GM10266 (cell line): ENCODE results near the gene C14orf93.
"Not testable (repeated sequence)": the region's sequence is repeated elsewhere in the genome, so short reads cannot be mapped to it uniquely, and the experiment has no call there.

Experiments used
- DNase-seq: peaks from one replicate; pipeline ENCODE4 v3.0.0; 2012; ENCODE audit errors: extremely low spot score
- CTCF ChIP-seq: IDR thresholded peaks from 2 replicates; pipeline ENCODE4 v1.5.1; 2012; ENCODE audit warnings: mild to moderate bottlenecking, low read depth; ENCODE audit not compliant: control insufficient read depth, insufficient read depth; ENCODE audit errors: missing control alignments

C14orf93 gene

GRCh38 chr14:22962061-22962676 is 47.8 kb downstream of the C14orf93 start:
- DNase-seq: no peak
- no peak for TF ChIP-seq CTCF

GRCh38 chr14:22955702-22956569 is 54.0 kb downstream of the C14orf93 start:
- no peak for TF ChIP-seq CTCF
- DNase-seq: no peak

GRCh38 chr14:22952418-22952817 is 57.5 kb downstream of the C14orf93 start:
- no peak for DNase-seq
- TF ChIP-seq CTCF: no peak

- DNase-seq: not testable (repeated sequence)
Observed at GRCh38 chr14:22951795-22952194, 58.1 kb downstream of the C14orf93 start.

GRCh38 chr14:22945642-22946041 is 64.3 kb downstream of the C14orf93 start:
- DNase-seq: no peak
- TF ChIP-seq CTCF: no peak

- no peak for TF ChIP-seq CTCF
Observed at GRCh38 chr14:22939684-22940083, 70.3 kb downstream of the C14orf93 start.

More at GRCh38 chr14:22939684-22940083, 70.3 kb downstream of the C14orf93 start:
- no peak for DNase-seq
